NCI-H1092 treated with DMSO at 0.1 percent for 48 hours (cell line): ENCODE measurements around the gene HPDL.
A peak's percentile ranks its signal among the peaks of the same experiment; 100 is the strongest.

Source experiments
- DNase-seq: peaks from one replicate; lab custom pipeline; 2025; lab: John Stamatoyannopoulos, UW

HPDL gene

GRCh38 chr1:45322486-45323040, 4.1 kb upstream of the HPDL start:
- DNase-seq = no peak

DNA sequence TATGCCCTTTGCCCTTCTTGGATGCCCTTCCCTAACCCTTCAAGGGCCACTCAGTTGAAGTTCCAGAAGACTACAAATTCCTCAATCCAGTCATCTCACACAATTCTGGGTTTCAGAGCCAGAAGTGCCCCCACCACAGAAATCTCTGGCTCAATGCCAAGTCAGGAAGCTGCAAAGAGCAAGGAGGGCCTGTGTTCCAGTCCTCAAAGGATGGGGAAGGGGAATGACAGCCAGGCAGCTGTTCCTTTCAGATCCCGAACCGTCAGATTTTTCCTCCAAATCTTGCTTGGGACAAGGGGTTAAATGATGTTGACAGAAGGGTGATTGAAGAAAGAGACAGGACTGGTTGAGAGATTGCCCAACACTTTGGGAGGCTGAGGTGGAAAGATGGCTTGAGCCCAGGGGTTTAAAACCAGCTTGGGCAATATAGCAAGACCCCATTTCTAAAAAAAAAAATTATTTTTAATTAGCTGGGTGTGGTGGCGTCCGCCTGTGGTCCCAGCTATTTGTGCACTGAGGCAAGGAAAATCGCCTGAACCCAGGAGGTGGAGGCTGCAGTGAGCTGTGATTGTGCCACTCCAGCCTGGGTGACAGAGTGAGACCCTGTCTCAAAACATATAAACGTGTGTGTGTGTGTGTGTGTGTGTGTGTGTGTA, 716 bp upstream of the HPDL start:
- peak; percentile 41 for DNase-seq

- DNase-seq = peak; percentile 24
Measured at GRCh38 chr1:45327644-45328515, 1.2 kb downstream of the HPDL start.

- no peak for DNase-seq
Measured at GRCh38 chr1:45328680-45329079, 2.0 kb downstream of the HPDL start.

GRCh38 chr1:45329445-45329844, 2.8 kb downstream of the HPDL start:
- no peak for DNase-seq

DNA sequence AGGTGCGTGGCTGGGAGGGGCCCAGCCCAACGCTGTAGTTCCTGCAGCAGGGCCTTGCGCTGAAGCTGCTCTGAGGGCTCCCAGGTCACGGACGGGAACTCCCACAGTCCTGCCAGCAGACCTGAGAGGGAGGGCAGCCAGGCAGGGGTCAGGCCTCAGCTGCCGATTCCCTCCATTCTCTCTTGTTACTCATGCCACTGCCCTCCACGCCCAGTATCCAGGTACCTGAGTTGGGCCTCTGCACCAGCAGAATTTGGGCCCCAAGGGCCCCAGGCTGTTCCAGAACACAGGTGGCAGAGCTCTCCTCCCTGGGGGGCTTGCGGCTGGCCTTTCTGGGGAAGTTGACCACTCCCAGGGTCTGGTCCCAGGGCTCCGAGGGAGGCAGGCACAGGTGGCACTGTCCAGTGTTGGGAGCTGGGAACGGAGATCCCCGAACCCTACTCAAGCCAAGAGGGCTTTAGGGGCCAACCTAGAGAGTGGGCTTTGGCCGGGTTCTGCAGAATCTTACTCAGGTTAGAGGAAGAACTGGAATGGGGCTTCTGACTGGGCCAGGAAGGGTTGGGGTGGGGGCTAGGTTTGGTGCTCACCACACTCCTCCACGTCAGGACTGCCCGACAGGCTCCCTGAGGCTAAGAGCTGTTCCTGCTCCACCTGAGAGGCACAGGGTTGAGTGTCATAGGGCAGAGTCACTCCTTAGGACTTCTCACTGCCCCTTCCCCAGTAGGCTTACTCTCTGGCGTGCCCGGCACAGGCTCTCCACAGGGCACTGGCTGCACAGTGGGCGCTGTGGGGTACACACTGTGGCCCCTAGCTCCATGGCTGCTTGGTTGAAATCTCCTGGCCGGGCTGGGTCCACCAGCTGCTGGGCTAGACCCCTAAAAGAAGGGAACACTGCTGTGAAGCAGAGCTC, 5.0 kb downstream of the HPDL start:
- no peak for DNase-seq

GRCh38 chr1:45332346-45332720, 5.6 kb downstream of the HPDL start:
- DNase-seq = no peak

- no peak for DNase-seq
Measured at GRCh38 chr1:45334308-45335245, 7.9 kb downstream of the HPDL start.

- DNase-seq = no peak
Measured at GRCh38 chr1:45335855-45336324, 9.2 kb downstream of the HPDL start.

GRCh38 chr1:45337630-45338325, 11.1 kb downstream of the HPDL start:
- DNase-seq = no peak

GRCh38 chr1:45339789-45340558, 13.3 kb downstream of the HPDL start, which contains the start of the genes MUTYH and TOE1:
TSS of gene MUTYH (minus strand) at chr1:45340440. CDS start at chr1:45334505, 5,935 bp downstream.
TSS of gene TOE1 (plus strand) at chr1:45340170. CDS start at chr1:45340253, 83 bp downstream.
- peak; percentile 97 for DNase-seq

GRCh38 chr1:45340816-45341466, 14.2 kb downstream of the HPDL start:
- no peak for DNase-seq

DNA sequence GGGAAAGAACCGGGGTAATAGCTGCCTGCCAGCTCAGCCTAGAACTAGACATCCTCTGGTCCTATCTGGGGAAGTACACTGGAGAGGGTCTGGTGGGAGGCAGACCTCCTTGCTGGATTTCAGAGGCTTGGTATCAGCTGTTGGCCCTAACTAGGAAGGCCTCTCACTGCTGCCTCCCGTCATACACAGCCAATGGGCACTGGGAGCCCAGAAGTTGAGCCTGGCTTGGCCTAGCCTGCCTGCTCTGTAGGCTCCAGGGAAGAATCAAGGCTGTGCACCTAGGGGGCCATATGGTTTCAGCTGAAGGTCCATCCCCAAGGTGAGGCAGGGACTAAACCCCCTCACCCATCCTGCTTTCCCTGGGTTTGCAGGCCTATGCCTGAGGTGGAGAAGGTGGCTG, 17.8 kb downstream of the HPDL start:
- DNase-seq = no peak

DNA sequence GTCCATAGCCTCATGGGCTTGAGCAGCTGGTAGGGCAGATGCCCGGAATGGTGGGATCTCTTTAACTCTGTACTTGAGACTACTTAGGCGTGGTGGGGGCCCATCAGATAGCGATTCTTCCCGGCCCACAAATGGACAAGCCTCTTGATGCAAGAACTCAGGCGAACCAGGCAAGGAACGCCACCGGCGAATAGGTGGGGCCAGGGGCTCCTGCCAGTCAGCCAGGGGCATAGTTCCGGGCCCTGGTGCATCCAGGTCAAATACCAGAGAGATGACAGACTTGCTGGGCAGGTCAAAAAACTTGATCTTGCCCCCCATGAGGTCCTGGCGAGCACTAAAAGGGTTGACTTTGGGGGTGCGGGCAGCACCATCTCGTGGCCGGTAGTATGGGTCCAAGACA, 18.3 kb downstream of the HPDL start:
- DNase-seq = no peak

- no peak for DNase-seq
Measured at GRCh38 chr1:45346473-45346872, 19.8 kb downstream of the HPDL start.

- DNase-seq = no peak
Measured at GRCh38 chr1:45348020-45348419, 21.3 kb downstream of the HPDL start.

DNA sequence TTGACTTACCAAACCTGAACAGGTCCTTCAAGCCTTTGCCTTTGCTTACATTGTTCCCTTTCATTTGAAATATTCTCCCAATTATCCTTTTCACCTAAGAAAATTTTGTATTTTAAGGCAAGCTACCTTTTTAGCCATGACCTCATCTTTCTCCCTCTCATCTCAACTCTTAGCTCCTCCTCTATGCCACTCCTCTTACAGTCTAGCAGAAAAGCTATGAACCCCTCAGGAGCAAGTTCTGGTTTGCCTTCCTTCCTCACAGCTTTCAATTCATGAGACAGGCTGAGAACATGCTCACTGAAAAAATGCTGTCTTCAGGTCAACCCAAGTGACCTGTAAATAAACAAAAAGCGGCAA, 21.9 kb downstream of the HPDL start:
- no peak for DNase-seq

GRCh38 chr1:45348966-45349677, 22.4 kb downstream of the HPDL start:
- DNase-seq = no peak
